ENCODE results near the gene TMPRSS2. TPM values are rescaled to one million over a fixed set of nuclear protein-coding genes. Genes with fewer than 3 reads are reported as not detected.

TMPRSS2 gene
- total RNA-seq, 1 experiment from 2014 or later, result 71.0 TPM

DNA sequence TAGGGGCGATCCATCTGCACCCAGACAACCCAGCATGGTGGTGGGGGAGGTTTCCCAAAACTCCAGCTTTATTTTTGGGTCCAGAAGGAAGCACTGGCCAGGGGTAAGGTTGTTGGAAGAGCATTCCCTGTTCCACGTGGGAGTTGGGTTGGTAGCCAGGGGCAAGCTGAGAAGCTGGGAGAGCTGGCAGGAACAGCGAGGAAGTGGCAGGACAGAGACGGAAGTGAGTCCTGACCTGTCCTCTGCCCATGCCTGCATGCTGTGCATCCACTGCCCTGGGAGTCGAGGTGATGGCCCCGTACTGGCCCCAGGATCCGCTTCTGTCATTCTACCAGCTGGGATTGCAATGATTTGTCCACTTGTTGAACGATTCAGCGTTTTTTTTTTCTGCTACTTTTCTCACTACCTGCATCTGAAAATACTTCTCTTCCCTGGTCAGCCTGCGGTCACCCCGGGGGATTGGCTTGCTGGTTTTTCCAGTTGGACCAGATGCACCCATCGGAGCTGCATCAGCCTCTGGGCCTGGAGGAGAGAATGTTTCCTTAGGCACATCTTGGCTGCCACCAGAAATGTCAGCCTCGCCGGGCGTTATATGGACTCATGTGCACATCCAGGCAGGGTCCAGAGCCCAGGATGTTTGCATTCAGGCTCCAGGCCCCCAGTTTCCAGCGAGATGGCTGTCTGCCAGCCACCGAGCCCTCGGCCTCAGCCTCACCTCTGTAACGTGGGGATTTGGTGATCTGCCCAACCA is 28.3 kb upstream of the TMPRSS2 start:
- no peaks in the 10 kb centered on the region for H3K27me3 Mint-ChIP-seq (ENCODE audit: insufficient read depth, unreplicated experiment)
- no TSS peak for BruUV-seq (replicated peaks)
- H3K9me3 Mint-ChIP-seq (ENCODE audit: unreplicated experiment), result no peaks in the 10 kb centered on the region
- peaks cover 30% of the 10 kb centered on the region for H3K4me1 Mint-ChIP-seq (ENCODE audit: low read depth, unreplicated experiment)
- ChIA-PET CTCF (interaction anchor here (0.6 to 0.7 kb wide), 2 partner anchors 29 to 42 kb away, joined by 3 to 5 read pairs; partner anchors contain the start of gene TMPRSS2), POLR2A (no interaction called here)
- Histone ChIP-seq H3K9me3 (no peaks in the 10 kb centered on the region), H3K27me3 (replicated peaks; ENCODE audit: control insufficient read depth, insufficient read depth, low read length) (no peaks in the 10 kb centered on the region), H3K36me3 (ENCODE audit: control insufficient read depth, insufficient read depth, low read length) (no peaks in the 10 kb centered on the region), H3K4me3 (ENCODE audit: low read depth, low read length) (no peak overlapping the region), H3K4me1 (peaks cover 11% of the 10 kb centered on the region)
- TF ChIP-seq, protein P1, sequence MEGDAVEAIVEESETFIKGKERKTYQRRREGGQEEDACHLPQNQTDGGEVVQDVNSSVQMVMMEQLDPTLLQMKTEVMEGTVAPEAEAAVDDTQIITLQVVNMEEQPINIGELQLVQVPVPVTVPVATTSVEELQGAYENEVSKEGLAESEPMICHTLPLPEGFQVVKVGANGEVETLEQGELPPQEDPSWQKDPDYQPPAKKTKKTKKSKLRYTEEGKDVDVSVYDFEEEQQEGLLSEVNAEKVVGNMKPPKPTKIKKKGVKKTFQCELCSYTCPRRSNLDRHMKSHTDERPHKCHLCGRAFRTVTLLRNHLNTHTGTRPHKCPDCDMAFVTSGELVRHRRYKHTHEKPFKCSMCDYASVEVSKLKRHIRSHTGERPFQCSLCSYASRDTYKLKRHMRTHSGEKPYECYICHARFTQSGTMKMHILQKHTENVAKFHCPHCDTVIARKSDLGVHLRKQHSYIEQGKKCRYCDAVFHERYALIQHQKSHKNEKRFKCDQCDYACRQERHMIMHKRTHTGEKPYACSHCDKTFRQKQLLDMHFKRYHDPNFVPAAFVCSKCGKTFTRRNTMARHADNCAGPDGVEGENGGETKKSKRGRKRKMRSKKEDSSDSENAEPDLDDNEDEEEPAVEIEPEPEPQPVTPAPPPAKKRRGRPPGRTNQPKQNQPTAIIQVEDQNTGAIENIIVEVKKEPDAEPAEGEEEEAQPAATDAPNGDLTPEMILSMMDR (IDR thresholded peaks at IDR 0.05; ENCODE audit: insufficient read depth in 1 of 2, low read depth in 1 of 2, low read length in 1 of 2, severe bottlenecking in 1 of 2, unreplicated experiment in 1 of 2), result no peak
- intact Hi-C loops (cut with micrococcal nuclease; ENCODE audit: unreplicated experiment), result no loop called here
- peak overlapping the region; percentile 48 for H3K4me3 Mint-ChIP-seq (ENCODE audit: unreplicated experiment)
- DNase-seq, result peak; percentile 71
- peaks cover 8% of the 10 kb centered on the region for H3K36me3 Mint-ChIP-seq (ENCODE audit: insufficient read depth, unreplicated experiment)
- peak overlapping the region; percentile 63 for H3K27ac Mint-ChIP-seq (ENCODE audit: unreplicated experiment)

DNA sequence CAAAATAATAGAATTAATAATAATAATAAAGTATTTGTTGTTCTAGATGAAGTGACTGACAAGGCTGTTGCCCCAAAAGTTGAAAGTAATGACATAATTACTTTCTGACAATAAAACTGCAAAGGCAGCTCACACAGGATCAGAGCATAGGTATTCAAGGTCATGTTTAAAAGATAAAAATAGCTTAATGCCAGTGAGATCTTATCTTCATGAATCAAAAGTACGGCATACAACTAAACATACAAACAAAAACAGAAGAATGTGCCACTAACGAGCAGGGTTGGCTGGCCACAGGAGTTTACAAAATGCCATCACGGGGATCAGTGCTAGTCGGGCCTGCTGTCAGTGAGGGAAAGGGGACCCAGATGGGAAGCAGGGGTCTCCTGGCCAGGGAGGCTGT is 22.4 kb upstream of the TMPRSS2 start:
- ChIA-PET POLR2A (no interaction called here), CTCF (no interaction called here)
- peaks cover 2% of the 10 kb centered on the region; the same call in 1 of the 2 replicates for H3K9me3 ChIP-seq
- no peak for DNase-seq
- TF ChIP-seq, protein P1 (IDR thresholded peaks at IDR 0.05; ENCODE audit: insufficient read depth in 1 of 2, low read depth in 1 of 2, low read length in 1 of 2, severe bottlenecking in 1 of 2, unreplicated experiment in 1 of 2), result no peak
- intact Hi-C loops (cut with micrococcal nuclease; ENCODE audit: unreplicated experiment), result no loop called here
- Mint-ChIP-seq H3K27me3 (ENCODE audit: insufficient read depth, unreplicated experiment) (no peaks in the 10 kb centered on the region), H3K27ac (ENCODE audit: unreplicated experiment) (no peak overlapping the region), H3K9me3 (ENCODE audit: unreplicated experiment) (no peaks in the 10 kb centered on the region), H3K4me3 (ENCODE audit: unreplicated experiment) (no peak overlapping the region), H3K4me1 (ENCODE audit: low read depth, unreplicated experiment) (peaks cover 17% of the 10 kb centered on the region), H3K36me3 (ENCODE audit: insufficient read depth, unreplicated experiment) (peaks cover 7% of the 10 kb centered on the region)
- no TSS peak for BruUV-seq (replicated peaks)
- H3K4me1 ChIP-seq, result peaks cover 28% of the 10 kb centered on the region
- H3K36me3 ChIP-seq (ENCODE audit: control insufficient read depth, insufficient read depth, low read length), result no peaks in the 10 kb centered on the region
- H3K27me3 ChIP-seq (replicated peaks; ENCODE audit: control insufficient read depth, insufficient read depth, low read length), result no peaks in the 10 kb centered on the region
- no peak overlapping the region for H3K4me3 ChIP-seq (ENCODE audit: low read depth, low read length)

DNA sequence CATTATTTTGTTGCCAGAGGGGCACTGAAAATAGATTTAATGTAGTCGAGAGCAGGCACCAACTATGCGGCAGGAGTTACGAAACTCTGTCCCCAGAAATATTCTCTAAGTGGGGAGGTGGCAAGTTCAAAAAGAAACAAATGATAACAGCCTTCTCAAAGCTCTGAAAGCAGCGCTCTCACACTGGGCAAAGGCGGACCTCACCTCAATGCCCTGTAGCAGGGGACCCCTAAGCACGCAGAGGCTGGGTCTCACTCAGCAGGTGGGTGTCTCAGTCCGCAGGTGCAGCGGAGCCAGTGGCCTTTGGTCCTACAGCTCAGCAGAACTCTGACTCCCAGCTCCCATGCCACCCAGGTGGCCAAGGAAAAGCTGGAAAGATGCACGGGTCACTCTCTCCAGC is 21.8 kb upstream of the TMPRSS2 start:
- Histone ChIP-seq H3K9me3 (peaks cover 2% of the 10 kb centered on the region; the same call in 1 of the 2 replicates), H3K27me3 (replicated peaks; ENCODE audit: control insufficient read depth, insufficient read depth, low read length) (no peaks in the 10 kb centered on the region), H3K4me1 (peaks cover 28% of the 10 kb centered on the region), H3K4me3 (ENCODE audit: low read depth, low read length) (no peak overlapping the region), H3K36me3 (ENCODE audit: control insufficient read depth, insufficient read depth, low read length) (no peaks in the 10 kb centered on the region)
- Mint-ChIP-seq H3K4me3 (ENCODE audit: unreplicated experiment) (no peak overlapping the region), H3K36me3 (ENCODE audit: insufficient read depth, unreplicated experiment) (peaks cover 7% of the 10 kb centered on the region), H3K4me1 (ENCODE audit: low read depth, unreplicated experiment) (peaks cover 15% of the 10 kb centered on the region), H3K9me3 (ENCODE audit: unreplicated experiment) (no peaks in the 10 kb centered on the region), H3K27ac (ENCODE audit: unreplicated experiment) (no peak overlapping the region), H3K27me3 (ENCODE audit: insufficient read depth, unreplicated experiment) (no peaks in the 10 kb centered on the region)
- POLR2A ChIA-PET, result no interaction called here
- TF ChIP-seq, protein P1 (IDR thresholded peaks at IDR 0.05; ENCODE audit: insufficient read depth in 1 of 2, low read depth in 1 of 2, low read length in 1 of 2, severe bottlenecking in 1 of 2, unreplicated experiment in 1 of 2), result no peak
- intact Hi-C loops (cut with micrococcal nuclease; ENCODE audit: unreplicated experiment), result loop anchor here (5.0 kb wide), 1 partner anchor 78 kb away; no protein-coding TSS in a partner anchor
- CTCF ChIA-PET, result no interaction called here
- no TSS peak for BruUV-seq (replicated peaks)
- no peak for DNase-seq

Data from Caco-2 (cell line).